HG03565 (cell line): ENCODE data around the gene TLE1.
"Not testable (repeated sequence)": the region's sequence is repeated elsewhere in the genome, so short reads cannot be mapped to it uniquely, and the experiment has no call there.

Experiments used
- ATAC-seq: cut with Tn5 transposase; IDR thresholded peaks from one replicate; pipeline ENCODE4 v1.9.1; 2021; ENCODE audit warnings: mild to moderate bottlenecking, moderate library complexity; ENCODE audit not compliant: unreplicated experiment

TLE1 gene

GRCh38 chr9:81689343-81690175 is at the start of gene TLE1:
Gene TLE1 (minus strand): TSS chr9:81689547. CDS start chr9:81688240, 1,307 bp downstream.
- ATAC-seq = peak; percentile 76

- peak; percentile 70 for ATAC-seq
Measured at GRCh38 chr9:81737871-81738507, 48.6 kb upstream of the TLE1 start.

GRCh38 chr9:81730498-81730897 is 41.2 kb upstream of the TLE1 start:
- not testable (repeated sequence) for ATAC-seq

DNA sequence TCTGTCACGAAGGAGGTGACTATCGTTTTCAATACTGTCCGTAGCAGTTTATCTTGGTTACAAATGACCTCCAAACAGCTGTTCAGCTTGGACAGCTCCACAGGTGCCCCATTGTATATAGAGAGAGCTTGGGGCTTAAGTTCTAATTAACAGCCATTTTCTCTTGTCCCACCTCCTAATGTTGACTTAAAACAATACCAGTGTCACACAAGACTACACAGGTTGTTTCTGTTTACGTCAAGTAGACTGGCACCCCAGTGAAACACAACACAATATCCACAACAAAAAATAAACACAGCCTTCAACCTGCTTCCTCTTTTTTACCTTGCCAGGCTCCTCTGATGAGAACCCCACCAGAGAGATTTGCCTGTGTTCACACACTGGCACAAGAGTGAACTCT is 39.8 kb upstream of the TLE1 start:
- ATAC-seq = peak; percentile 81

DNA sequence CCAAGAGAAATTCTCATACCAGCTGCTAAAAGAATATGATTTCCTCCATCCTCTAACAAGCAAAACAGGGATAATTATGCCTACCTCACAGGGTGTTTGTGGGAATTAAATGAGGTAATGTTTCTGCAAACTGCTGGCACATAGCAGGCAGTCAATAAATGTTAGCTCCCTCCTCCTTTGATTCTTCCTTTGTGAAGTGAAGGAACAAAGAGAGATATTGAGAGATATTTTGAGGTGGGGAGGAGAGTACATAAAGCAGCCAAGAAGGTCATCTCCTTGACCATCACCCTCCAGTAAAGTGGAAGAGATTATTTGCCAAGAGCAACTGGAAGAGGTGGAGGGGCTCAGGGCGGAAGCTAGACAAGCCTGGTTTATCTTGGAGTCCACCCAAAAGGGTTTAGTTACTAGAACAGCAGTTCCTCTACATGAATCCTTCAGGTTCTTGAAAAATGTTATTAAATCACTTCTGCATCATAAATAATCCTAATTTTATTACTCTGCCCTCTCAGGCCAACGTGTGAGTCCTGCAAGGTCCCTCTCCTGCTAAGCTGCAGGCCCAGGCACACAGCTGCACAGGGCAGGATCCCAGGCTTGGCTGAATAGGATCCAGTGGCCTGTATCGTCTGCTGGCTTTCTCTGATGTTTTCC is 35.0 kb upstream of the TLE1 start:
- no peak for ATAC-seq

DNA sequence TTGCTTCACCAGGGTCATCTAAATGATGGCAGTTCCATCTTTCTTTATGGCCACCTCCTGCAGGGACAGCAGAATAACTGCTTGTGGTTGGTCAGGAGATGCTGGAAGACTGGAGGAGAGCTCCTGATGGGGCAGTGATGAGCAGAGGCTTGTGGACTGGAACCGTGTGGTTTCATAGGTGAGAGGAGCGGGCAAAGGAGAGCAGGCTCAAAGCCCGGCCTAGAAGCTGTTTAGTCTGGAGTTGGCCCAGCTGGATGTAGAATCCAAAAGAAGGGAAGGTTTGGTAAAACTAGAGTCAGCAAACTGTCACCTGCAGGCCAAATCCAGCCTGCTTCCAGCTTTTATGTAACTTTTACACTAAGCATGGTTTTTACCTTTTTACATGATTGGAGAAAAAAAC is 32.9 kb upstream of the TLE1 start:
- no peak for ATAC-seq

DNA sequence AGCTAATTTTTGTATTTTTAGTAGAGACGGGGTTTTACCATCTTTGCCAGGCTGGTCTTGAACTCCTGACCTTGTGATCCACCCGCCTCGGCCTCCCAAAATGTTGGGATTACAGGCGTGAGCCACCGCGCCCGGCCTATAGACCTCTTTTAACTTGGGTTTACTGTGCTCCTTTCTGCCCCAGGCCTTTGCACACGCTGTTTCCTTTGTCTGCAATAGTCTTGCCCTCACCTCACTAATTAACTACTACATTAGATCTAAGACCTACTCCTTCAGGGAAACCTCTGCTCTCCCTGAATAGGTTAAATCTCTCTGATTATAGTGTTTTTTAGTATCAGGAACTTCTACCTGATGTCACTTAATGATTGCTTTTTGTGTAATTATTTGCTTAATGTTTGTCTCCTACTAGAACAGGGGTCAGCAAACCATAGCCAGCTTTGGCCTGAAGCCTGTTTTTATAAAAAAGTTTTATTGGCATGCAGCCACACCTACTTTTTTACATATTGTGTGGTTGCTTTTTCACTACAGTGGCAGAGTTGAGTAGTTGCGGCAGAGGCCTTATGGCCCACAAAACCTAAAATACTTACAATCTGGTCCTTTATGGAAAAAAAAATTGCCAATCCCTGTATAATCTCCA is 31.2 kb upstream of the TLE1 start:
- no peak for ATAC-seq

DNA sequence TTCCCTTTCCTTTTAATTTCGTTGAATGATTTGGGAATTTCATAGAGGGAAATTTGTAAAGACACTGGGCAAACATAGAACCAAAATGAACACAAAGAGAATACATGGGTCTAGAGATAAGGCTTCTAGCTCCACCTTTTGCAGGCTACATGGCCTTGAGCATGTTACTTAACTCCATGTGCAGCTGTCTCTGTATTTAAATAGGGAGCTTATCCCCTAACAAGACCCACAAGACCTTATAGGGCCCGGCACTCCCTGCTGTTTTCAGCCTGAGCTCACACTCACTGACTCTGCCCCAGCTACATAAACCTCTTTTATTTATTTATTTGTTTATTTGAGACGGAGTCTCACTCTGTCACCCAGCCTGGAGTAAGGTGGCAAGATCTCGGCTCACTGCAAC is 30.6 kb upstream of the TLE1 start:
- ATAC-seq = no peak

DNA sequence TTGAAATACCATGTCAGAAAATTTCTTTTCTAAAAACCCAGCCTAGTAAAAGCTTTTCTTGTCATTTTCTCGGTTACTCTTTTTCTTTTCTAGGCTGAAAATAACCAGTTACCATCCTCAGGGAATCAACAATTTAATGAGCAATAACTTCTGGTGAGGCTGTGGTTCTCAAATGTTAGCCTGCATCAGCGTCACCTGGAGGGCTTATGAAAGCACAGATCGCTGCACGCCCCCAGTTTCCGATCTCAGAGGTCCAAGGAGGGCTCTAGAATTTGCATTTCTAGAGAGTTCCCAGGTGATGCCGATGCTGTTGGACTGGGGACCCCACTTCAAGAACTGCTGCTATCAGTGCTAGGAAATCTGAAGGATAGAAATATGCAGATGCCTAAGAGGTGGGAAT is 28.9 kb upstream of the TLE1 start:
- ATAC-seq = no peak

DNA sequence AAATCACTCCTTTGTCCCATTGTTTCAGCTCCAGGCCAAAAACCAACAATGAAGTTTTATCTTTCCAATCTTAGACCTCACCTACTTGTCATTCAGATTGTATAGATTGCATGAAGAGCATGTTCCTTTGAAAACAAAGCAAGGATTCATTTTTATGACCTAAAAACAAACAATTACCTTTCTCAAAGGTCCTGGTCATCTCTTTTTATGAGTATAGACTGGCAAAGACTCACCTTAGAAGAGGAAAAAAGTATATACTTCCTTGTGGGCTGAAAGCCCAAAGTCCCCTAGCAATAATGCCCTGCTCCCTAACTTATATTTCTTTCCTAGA is 28.4 kb upstream of the TLE1 start:
- no peak for ATAC-seq

DNA sequence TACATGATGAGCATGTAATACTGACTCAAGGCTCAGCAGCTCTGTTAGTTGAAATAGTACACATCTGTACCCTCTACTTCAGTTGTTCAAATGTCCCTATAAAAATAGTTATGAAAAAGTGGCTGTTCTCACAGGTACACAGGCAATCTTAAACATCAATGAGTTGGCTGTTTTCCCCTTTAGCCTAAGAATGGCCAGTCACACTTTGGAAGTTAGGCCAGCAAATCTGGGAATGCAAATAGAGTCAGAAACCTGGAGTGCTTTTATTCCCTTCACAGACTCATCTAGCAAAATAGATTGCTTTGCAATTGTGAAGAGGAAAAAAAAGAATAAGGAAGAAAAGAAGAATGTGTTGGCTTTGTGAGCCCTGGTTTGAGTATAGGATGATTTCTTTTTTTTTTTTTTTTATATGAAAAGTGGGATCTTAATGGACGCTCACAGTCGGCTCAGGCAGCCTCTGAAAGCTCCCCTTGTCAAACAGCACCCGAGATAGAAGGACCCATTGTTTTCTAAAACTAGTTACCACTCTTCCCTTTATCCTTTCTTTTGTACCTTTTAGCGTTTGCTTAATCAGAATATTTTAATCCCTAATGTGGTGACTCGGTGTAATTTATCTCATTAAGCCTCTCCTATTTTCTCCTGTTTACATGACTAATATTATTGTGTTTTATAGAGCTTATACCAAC is 27.9 kb upstream of the TLE1 start:
- ATAC-seq = no peak

- ATAC-seq = no peak
Measured at GRCh38 chr9:81716409-81716808, 27.1 kb upstream of the TLE1 start.

DNA sequence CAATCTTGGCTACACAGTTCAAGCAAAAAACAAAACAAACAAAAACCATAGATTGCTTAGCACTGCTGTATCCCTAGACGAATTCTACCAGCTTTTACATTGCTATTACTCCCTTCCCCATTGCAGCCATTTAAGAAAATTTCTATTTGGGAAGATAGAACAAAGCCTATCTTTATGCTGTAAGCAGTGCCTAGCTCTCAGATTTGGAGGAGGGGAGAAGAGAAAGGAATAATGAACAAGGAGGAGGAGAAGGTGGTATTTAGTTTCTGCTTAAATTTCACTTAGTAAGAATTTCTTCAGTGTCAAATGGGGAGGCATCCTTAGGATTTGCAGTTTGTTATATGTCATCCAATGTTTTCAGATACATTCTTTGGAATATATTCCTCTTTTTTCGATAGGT is 16.2 kb upstream of the TLE1 start:
- ATAC-seq = no peak

DNA sequence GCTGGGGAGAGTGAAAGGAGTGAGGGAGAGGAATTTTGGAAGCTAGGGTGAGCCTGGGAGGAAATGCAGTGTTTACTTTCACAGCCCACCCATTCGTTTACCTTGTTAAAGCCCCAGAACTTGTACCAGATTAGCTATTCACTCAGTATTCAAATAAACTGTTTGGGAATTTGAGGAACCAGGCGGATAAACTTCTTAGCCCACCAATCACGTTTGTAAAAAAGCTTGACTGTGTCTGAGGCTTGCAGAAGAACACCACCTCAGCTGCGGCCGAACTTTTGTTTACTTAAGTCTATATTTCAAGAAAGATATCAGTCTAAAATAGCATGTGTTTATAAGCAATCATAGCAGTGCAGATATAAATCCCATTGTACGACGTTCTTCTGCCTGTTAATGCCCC is 5.2 kb upstream of the TLE1 start:
- no peak for ATAC-seq

- ATAC-seq = no peak
Measured at GRCh38 chr9:81693671-81694378, 4.5 kb upstream of the TLE1 start.

DNA sequence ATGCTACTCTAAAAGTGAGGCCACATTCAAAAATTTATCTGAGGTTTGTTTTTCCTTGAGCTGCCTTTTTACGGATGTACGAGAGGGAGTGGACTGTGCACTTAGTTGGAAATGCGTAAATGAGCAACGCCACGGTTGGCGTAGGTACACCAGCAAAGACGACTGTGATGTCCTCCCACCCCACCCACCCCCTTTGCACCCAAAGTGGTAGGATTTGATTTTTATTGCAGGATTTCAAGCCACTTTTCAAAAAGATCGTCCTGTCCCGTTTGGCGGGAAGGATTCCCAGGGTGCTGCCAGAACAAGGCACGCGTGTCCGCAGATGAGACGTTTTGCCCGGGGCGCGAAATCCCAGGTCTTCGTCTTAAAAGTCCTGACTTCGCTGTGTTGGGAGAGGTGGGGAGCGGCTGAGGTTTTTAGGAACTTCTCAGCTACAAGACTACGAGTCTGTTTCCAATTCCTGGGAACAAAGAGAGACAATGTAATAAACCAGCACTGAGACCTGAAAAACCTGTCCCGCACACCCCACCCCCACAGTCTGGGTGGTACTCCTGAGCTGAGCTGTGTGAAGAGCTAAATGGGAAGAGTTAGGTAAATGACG is 1.0 kb upstream of the TLE1 start:
- no peak for ATAC-seq

GRCh38 chr9:81689093-81689342 is 329 bp downstream of the TLE1 start:
- not testable (repeated sequence) for ATAC-seq

GRCh38 chr9:81688262-81689092 is 870 bp downstream of the TLE1 start:
- ATAC-seq = not testable (repeated sequence)

DNA sequence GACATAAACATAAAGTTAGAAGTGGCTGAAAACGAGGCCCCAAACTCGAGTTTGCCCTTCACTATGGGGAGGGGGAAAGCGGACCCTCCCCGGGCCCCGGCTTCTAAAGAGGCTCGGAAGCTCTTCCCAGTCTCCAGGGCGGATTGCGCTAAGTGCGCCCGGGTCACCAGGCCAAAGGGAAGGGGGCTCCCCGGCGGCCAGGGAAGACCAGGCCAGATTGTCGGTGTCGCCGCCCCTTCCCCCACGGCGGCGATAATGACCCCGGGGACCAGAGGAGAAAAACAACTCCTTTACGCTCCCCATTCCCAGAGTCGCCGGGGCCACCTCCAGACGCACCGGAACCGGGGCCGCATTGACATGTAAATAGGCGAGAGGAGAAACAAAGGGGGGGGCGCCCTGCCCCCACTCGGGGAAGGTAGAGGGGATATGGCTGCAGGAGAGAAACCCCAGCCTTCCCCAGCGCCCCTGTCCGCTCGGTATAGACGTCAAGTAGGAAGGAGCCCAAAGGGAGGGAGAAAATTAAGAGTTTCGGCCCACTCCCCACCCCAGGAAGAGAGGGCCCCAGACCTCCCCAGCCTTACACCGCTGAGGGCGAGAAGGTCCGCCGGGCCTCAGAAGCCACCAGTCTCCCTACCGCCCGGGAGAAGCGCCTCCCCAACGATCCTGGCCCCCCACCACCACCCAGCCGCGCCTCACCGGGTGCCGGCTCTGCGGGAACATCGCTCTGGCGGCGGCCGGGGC is 1.7 kb downstream of the TLE1 start:
- no peak for ATAC-seq
